ENCODE results near the gene ACTG1.

- TF ChIP-seq USF2 (IDR thresholded peaks at IDR 0.05; ENCODE audit: borderline replicate concordance, low read depth, low read length) (no peak), SIN3A (IDR thresholded peaks at IDR 0.05; ENCODE audit: borderline replicate concordance, low read depth, low read length) (no peak), TEAD4 (IDR thresholded peaks at IDR 0.05; ENCODE audit: borderline replicate concordance, insufficient read depth) (no peak)
These were observed 11.7 kb upstream of the ACTG1 start for GRCh38 chr17:81524039-81524864.

Measured in SK-N-SH (cell line).